Tibial nerve (tissue), 4 donors: Measurements from ENCODE around the gene MAP4K4. TPM values are rescaled to one million over a fixed set of nuclear protein-coding genes. Genes with fewer than 3 reads are reported as not detected.
A peak's percentile ranks its signal among the peaks of the same experiment; 100 is the strongest.

Experiments
- DNase-seq, 2 donors: peaks; one replicate each; pipeline ENCODE4 v3.0.0-alpha.2; 2019; ENCODE audit warnings: low spot score in 2 of 2
- H3K27ac ChIP-seq, 4 donors: fragments of 200-600 bp; sonication (generic) in 3 of 4; one replicate each; pipeline ENCODE4 v1.5.1; 2017 to 2019; ENCODE audit warnings: mild to moderate bottlenecking in 1 of 4
- H3K27me3 ChIP-seq, 2 donors: fragments of 200-600 bp; sonication (generic) in 1 of 2; one replicate each; pipeline versions ENCODE4 v1.5.1 to v1.6.0; 2017 to 2019
- H3K36me3 ChIP-seq, 3 donors: fragments of 200-600 bp; sonication (generic); one replicate each; pipeline ENCODE4 v1.5.1; 2018 to 2019
- H3K4me1 ChIP-seq, 4 donors: fragments of 200-600 bp; sonication (generic) in 3 of 4; one replicate each; pipeline ENCODE4 v1.5.1; 2017 to 2019
- H3K4me3 ChIP-seq, 4 donors: fragments of 200-600 bp; sonication (generic) in 3 of 4; one replicate each; pipeline ENCODE4 v1.5.1; 2017 to 2019; ENCODE audit warnings: mild to moderate bottlenecking in 1 of 4, moderate library complexity in 1 of 4
- H3K9me3 ChIP-seq, 4 donors: fragments of 200-600 bp; sonication (generic) in 3 of 4; one replicate each; pipeline ENCODE4 v1.5.1; 2017 to 2019
- EP300 ChIP-seq, 2 donors: sonication (generic); formaldehyde crosslinking; IDR thresholded peaks; one replicate each; pipeline ENCODE4 v1.6.1; 2017; ENCODE audit warnings: antibody characterized with exemption in 2 of 2, mild to moderate bottlenecking in 1 of 2
- POLR2A ChIP-seq, 2 donors: fragments of 450-650 bp; IDR thresholded peaks; one replicate each; pipeline ENCODE4 v1.6.1; 2017; ENCODE audit warnings: antibody characterized with exemption in 2 of 2, mild to moderate bottlenecking in 2 of 2, moderate library complexity in 2 of 2
- WGBS, 2 donors: methylation state at CpG; one replicate each; pipeline ENCODE4 v1.1.5; 2018; 5-methylcytosine and 5-hydroxymethylcytosine counted together
- total RNA-seq, 4 donors: library from RNA; depleted of rRNA; stranded (reverse); fragments of >200 nt; gene quantifications; one replicate each; pipeline ENCODE4 v1.1.0, GENCODE V29; 2016
- TF ChIP-seq, protein P1 (sequence below), 5 experiments: fragments of 200-600 bp in 3 of 5; fragments of 450-650 bp in 2 of 5; sonication (generic) in 3 of 5; IDR thresholded peaks; one replicate each; pipeline ENCODE4 v1.5.1; 2016 to 2019; ENCODE audit warnings: antibody characterized with exemption in 5 of 5, mild to moderate bottlenecking in 3 of 5, moderate library complexity in 2 of 5

The MAP4K4 gene
- total RNA-seq, 4 donors from 2014 or later, result 78.0 to 85.7 (median 84.4) TPM

DNA sequence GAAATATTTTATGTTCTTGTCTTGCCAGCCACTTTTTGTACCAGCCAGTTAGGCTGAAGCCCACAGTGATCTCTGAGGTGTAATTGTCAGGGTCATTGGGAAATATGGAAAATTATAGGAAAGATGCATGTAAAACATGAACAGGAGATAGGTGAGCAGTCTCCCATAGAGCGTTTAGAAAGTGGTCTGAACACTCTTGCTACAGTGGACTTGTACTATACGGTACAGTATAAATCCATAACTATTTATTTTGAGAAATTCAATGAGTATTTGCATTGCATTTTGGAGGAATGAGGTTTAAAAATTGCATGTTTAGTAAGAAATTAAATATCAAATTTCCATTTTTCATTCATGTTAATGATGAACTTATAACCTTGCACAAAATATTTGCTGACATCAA lies 20.8 kb upstream of the MAP4K4 start:
- Histone ChIP-seq H3K36me3 (no peaks in the 10 kb centered on the region), H3K27ac (no peak overlapping the region), H3K27me3 (no peaks in the 10 kb centered on the region), H3K4me1 (peaks cover 0 to 7% (median 0%) of the 10 kb centered on the region in 4 donors), H3K4me3 (no peak overlapping the region), H3K9me3 (peaks cover 0 to 12% (median 7%) of the 10 kb centered on the region in 4 donors)
- DNase-seq, result no peak
- TF ChIP-seq POLR2A (IDR thresholded peaks at IDR 0.05) (no peak), EP300 (IDR thresholded peaks at IDR 0.05) (no peak)
- TF ChIP-seq, protein P1, sequence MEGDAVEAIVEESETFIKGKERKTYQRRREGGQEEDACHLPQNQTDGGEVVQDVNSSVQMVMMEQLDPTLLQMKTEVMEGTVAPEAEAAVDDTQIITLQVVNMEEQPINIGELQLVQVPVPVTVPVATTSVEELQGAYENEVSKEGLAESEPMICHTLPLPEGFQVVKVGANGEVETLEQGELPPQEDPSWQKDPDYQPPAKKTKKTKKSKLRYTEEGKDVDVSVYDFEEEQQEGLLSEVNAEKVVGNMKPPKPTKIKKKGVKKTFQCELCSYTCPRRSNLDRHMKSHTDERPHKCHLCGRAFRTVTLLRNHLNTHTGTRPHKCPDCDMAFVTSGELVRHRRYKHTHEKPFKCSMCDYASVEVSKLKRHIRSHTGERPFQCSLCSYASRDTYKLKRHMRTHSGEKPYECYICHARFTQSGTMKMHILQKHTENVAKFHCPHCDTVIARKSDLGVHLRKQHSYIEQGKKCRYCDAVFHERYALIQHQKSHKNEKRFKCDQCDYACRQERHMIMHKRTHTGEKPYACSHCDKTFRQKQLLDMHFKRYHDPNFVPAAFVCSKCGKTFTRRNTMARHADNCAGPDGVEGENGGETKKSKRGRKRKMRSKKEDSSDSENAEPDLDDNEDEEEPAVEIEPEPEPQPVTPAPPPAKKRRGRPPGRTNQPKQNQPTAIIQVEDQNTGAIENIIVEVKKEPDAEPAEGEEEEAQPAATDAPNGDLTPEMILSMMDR (IDR thresholded peaks at IDR 0.05), result no peak
- WGBS, 2 donors, result 90 to 91% methylated on average over 2 of the region's 2 CpGs

DNA sequence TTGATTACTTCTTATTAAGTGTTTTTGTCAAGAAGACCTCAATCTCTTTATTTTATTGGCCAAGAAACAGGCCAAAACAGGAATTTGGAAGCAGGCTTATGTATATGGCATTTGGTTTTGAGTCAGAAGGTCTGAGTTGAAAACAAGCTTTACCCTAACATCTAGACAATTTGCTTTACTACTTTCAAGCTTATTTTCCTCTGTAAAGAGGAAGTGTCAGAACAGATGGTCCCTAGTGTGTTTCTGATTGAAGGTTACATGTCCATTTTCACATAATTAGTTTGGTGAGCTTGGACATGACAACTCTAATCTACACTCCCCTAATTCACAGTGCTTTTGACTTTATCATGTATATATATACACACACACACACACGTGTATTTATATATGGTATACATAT lies 19.8 kb upstream of the MAP4K4 start:
- TF ChIP-seq, protein P1 (IDR thresholded peaks at IDR 0.05), result no peak
- no peak for TF ChIP-seq POLR2A (IDR thresholded peaks at IDR 0.05)
- no peak for TF ChIP-seq EP300 (IDR thresholded peaks at IDR 0.05)
- no peaks in the 10 kb centered on the region for H3K27me3 ChIP-seq
- H3K36me3 ChIP-seq, result no peaks in the 10 kb centered on the region
- WGBS, 2 donors, result 0 to 55% methylated on average over 1 of the region's 1 CpG
- no peak overlapping the region for H3K4me3 ChIP-seq
- peaks cover 0 to 2% (median under 1%) of the 10 kb centered on the region in 4 donors for H3K9me3 ChIP-seq
- no peak overlapping the region for H3K27ac ChIP-seq
- no peak for DNase-seq
- H3K4me1 ChIP-seq, result peaks cover 0 to 7% (median 0%) of the 10 kb centered on the region in 4 donors

DNA sequence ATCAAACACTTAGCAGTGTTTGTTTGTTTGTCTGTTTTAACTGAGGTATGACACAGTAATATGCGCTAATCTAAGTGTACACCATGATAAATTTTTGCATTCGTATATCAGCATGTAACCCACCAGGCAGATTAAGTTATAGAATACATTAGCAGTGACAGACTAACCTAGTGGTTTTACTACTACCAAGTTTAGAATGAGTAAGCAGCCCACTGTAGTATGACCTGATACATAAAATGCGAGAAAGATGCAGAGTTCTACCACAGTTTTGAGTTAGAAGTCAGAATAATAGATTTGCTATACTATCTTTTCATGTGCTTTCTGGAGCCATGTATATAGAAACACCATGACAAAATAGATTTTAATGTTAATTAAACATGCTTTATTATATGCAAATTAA lies 19.1 kb upstream of the MAP4K4 start:
- no peak for DNase-seq
- Histone ChIP-seq H3K36me3 (no peaks in the 10 kb centered on the region), H3K4me1 (peaks cover 0 to 7% (median 0%) of the 10 kb centered on the region in 4 donors), H3K4me3 (no peak overlapping the region), H3K27ac (no peak overlapping the region), H3K27me3 (no peaks in the 10 kb centered on the region), H3K9me3 (no peaks in the 10 kb centered on the region)
- TF ChIP-seq, protein P1 (IDR thresholded peaks at IDR 0.05), result no peak
- no peak for TF ChIP-seq POLR2A (IDR thresholded peaks at IDR 0.05)
- TF ChIP-seq EP300 (IDR thresholded peaks at IDR 0.05), result no peak
- 92 to 95% methylated on average over 3 of the region's 3 CpGs for WGBS, 2 donors

DNA sequence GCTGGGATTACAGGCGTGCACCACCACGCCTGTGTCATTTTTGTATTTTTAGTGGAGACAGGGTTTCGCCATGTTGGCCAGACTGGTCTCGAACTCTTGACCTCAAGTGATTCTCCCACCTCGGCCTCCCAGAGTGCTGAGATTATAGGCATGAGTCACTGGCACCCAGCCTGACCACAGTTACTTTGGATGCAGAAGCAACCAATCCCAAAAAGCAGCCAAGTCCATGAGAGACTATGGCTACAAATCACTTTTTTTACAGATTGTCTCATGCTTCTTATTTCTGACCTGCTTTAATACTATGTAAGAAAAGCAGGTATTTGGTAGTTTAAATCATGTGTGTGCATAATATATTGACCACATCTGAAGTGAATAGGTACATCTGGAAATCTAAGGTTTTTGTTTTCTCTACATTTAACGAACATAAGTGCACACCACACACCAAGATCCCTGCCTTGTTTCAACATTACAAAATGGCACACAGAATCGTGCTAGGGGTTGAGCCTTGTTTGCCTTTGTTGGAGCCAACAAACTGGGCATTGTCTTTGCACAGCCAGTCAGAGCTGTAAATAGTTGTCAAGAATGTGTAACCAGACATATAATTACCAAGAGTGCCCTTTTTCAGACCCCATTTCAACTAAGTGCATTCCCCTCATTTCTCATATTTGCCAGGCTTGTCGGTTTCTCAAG lies 18.3 kb upstream of the MAP4K4 start:
- Histone ChIP-seq H3K27me3 (no peaks in the 10 kb centered on the region), H3K4me3 (no peak overlapping the region), H3K4me1 (peaks cover 0 to 7% (median 0%) of the 10 kb centered on the region in 4 donors), H3K36me3 (no peaks in the 10 kb centered on the region), H3K27ac (peak overlapping the region in 2 of 4 donors; percentile 25 to 29), H3K9me3 (no peaks in the 10 kb centered on the region)
- 43 to 60% methylated on average over 8 of the region's 8 CpGs for WGBS, 2 donors
- DNase-seq, result no peak
- TF ChIP-seq EP300 (IDR thresholded peaks at IDR 0.05), result peak in 1 of 2 donors; percentile 29
- TF ChIP-seq, protein P1 (IDR thresholded peaks at IDR 0.05), result no peak
- no peak for TF ChIP-seq POLR2A (IDR thresholded peaks at IDR 0.05)

DNA sequence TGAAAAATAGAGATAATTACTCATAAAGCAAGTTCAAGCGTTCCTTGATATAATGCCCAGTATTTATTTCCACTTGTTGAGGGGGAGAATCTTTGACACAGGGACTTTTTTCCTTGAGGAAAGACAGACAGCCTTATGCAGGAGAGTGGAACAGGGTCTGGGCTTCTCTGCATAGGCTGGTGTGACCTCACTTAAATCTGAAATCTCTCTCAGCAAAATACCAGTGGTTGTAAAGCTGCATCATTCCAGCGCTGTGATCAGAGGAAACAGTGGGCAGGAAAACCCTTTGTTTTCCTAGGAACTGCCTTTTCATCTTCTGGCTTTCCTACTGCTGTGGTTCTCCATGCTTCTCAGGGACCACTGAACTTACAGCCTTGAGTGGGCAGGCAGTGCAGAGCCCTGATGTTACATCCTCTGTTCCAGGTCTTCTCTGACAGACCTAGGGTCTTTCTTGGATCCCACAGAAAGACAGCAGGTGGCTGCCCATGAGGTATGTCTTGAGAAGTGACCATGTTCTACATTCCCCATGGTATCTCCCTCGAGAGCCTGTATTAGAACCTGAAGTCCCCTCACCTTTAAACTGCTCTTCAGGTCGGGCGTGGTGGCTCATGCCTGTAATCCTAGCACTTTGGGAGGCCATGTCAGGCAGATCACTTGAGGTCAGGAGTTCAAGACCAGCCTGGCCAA lies 17.6 kb upstream of the MAP4K4 start:
- H3K27me3 ChIP-seq, result no peaks in the 10 kb centered on the region
- no peaks in the 10 kb centered on the region for H3K36me3 ChIP-seq
- peak overlapping the region in 2 of 4 donors; percentile 2 to 25 for H3K27ac ChIP-seq
- peaks cover 0 to 7% (median 0%) of the 10 kb centered on the region in 4 donors for H3K4me1 ChIP-seq
- TF ChIP-seq POLR2A (IDR thresholded peaks at IDR 0.05), result no peak
- TF ChIP-seq, protein P1 (IDR thresholded peaks at IDR 0.05), result no peak
- TF ChIP-seq EP300 (IDR thresholded peaks at IDR 0.05), result no peak
- H3K4me3 ChIP-seq, result no peak overlapping the region
- no peaks in the 10 kb centered on the region for H3K9me3 ChIP-seq
- WGBS, 2 donors, result 54 to 60% methylated on average over 3 to 5 of the region's 5 CpGs
- no peak for DNase-seq
